HuH-7 (cell line): ENCODE data around the gene TRAF5.
A peak's percentile ranks its signal among the peaks of the same experiment; 100 is the strongest.
"Not testable (repeated sequence)": the region's sequence is repeated elsewhere in the genome, so short reads cannot be mapped to it uniquely, and the experiment has no call there.

ENCODE experiments used
- DNase-seq: peaks from one replicate; pipeline ENCODE4 v3.0.0; 2011; ENCODE audit warnings: low spot score

The TRAF5 gene

GRCh38 chr1:211347077-211347844, 20.6 kb downstream of the TRAF5 start:
- no peak for DNase-seq

- no peak for DNase-seq
Measured at GRCh38 chr1:211348547-211348946, 21.9 kb downstream of the TRAF5 start.

- no peak for DNase-seq
Measured at GRCh38 chr1:211349741-211350140, 23.1 kb downstream of the TRAF5 start.

GRCh38 chr1:211352055-211352454, 25.4 kb downstream of the TRAF5 start:
- not testable (repeated sequence) for DNase-seq

- no peak for DNase-seq
Measured at GRCh38 chr1:211352465-211352864, 25.8 kb downstream of the TRAF5 start.

GRCh38 chr1:211352985-211353515, 26.4 kb downstream of the TRAF5 start:
- peak; percentile 42 for DNase-seq

- no peak for DNase-seq
Measured at GRCh38 chr1:211353562-211354212, 27.1 kb downstream of the TRAF5 start.

GRCh38 chr1:211355873-211356272, 29.2 kb downstream of the TRAF5 start:
- no peak for DNase-seq

GRCh38 chr1:211356723-211357407, 30.2 kb downstream of the TRAF5 start:
- DNase-seq, result no peak

GRCh38 chr1:211358685-211359084, 32.1 kb downstream of the TRAF5 start:
- DNase-seq, result no peak

- DNase-seq, result no peak
Measured at GRCh38 chr1:211359876-211360275, 33.2 kb downstream of the TRAF5 start.

- DNase-seq, result no peak
Measured at GRCh38 chr1:211361202-211361601, 34.6 kb downstream of the TRAF5 start.

- DNase-seq, result no peak
Measured at GRCh38 chr1:211369640-211370039, 43.0 kb downstream of the TRAF5 start.

GRCh38 chr1:211370669-211371068, 44.0 kb downstream of the TRAF5 start:
- no peak for DNase-seq

GRCh38 chr1:211371406-211372105, 44.9 kb downstream of the TRAF5 start:
- DNase-seq, result no peak

- DNase-seq, result no peak
Measured at GRCh38 chr1:211372463-211372862, 45.8 kb downstream of the TRAF5 start.

- DNase-seq, result no peak
Measured at GRCh38 chr1:211375146-211375818, 48.6 kb downstream of the TRAF5 start.

GRCh38 chr1:211375949-211376348, 49.3 kb downstream of the TRAF5 start:
- no peak for DNase-seq

GRCh38 chr1:211376807-211377470, 50.3 kb downstream of the TRAF5 start:
- no peak for DNase-seq

GRCh38 chr1:211377539-211378450, 51.2 kb downstream of the TRAF5 start:
- DNase-seq, result no peak
